OCI-LY3 (cell line): ENCODE results near the gene SYCP3.
"Not testable (repeated sequence)": the region's sequence is repeated elsewhere in the genome, so short reads cannot be mapped to it uniquely, and the experiment has no call there.

Source experiments
- H2AFZ ChIP-seq: fragments of 200-600, 300-600 bp; shearing (Covaris generic); 2 replicates; pipeline ENCODE4 v1.6.0; 2014; ENCODE audit warnings: antibody characterized with exemption, low read depth, low read length
- H3K27ac ChIP-seq: fragments of 200-600, 300-600 bp; sonication (generic); 2 replicates; pipeline ENCODE4 v1.5.1; 2014; ENCODE audit warnings: mild to moderate bottlenecking, low read length, moderate library complexity, mixed read lengths
- H3K27me3 ChIP-seq: fragments of 200-600, 300-600 bp; sonication (generic); 2 replicates; pipeline ENCODE4 v1.6.1; 2014; ENCODE audit warnings: low read depth, low read length, mixed read lengths
- H3K36me3 ChIP-seq: fragments of 200-600, 300-600 bp; sonication (generic); replicated peaks from 2 replicates; pipeline ENCODE3; 2014; ENCODE audit warnings: low read depth, low read length, mixed read lengths
- H3K4me1 ChIP-seq: fragments of 300-600, 200-600 bp; sonication (generic); 2 replicates; pipeline ENCODE4 v1.6.1; 2014; ENCODE audit warnings: low read length, mixed read lengths
- H3K4me2 ChIP-seq: fragments of 200-600, 300-600 bp; sonication (generic); 2 replicates; pipeline ENCODE4 v1.6.1; 2014; ENCODE audit warnings: low read length, mixed read lengths
- H3K4me3 ChIP-seq: fragments of 300-600, 200-600 bp; sonication (generic); 2 replicates; pipeline ENCODE4 v1.5.1; 2014; ENCODE audit warnings: antibody characterized with exemption, mild to moderate bottlenecking, low read length, moderate library complexity
- H3K79me2 ChIP-seq: fragments of 300-600, 200-600 bp; shearing (Covaris generic); 2 replicates; pipeline ENCODE4 v1.6.1; 2014; ENCODE audit warnings: mild to moderate bottlenecking, low read length, mixed read lengths
- H3K9ac ChIP-seq: fragments of 300-600, 200-600 bp; shearing (Covaris generic); 2 replicates; pipeline ENCODE4 v1.6.0; 2014; ENCODE audit warnings: mild to moderate bottlenecking, low read length, moderate library complexity
- H3K9me3 ChIP-seq: fragments of 200-600, 300-600 bp; shearing (Covaris generic); 2 replicates; pipeline ENCODE4 v1.6.1; 2014; ENCODE audit warnings: low read length, mixed read lengths; ENCODE audit not compliant: insufficient read depth
- H4K20me1 ChIP-seq: fragments of 200-600, 300-600 bp; sonication (generic); 2 replicates; pipeline ENCODE4 v1.6.1; 2016; ENCODE audit warnings: low read length, mixed read lengths; ENCODE audit not compliant: insufficient read depth
- EZH2phosphoT487 ChIP-seq: fragments of 200-600 bp; shearing (Covaris generic); IDR thresholded peaks from 2 replicates; pipeline ENCODE4 v1.6.1; 2018; ENCODE audit warnings: antibody characterized with exemption, mixed run types, low read depth
- TF ChIP-seq, protein P1 (sequence below): fragments of 200-600, 300-600 bp; sonication (generic); IDR thresholded peaks from 2 replicates; pipeline ENCODE4 v1.5.1; 2014; ENCODE audit warnings: antibody characterized with exemption, low read length, low read depth

Gene SYCP3

DNA sequence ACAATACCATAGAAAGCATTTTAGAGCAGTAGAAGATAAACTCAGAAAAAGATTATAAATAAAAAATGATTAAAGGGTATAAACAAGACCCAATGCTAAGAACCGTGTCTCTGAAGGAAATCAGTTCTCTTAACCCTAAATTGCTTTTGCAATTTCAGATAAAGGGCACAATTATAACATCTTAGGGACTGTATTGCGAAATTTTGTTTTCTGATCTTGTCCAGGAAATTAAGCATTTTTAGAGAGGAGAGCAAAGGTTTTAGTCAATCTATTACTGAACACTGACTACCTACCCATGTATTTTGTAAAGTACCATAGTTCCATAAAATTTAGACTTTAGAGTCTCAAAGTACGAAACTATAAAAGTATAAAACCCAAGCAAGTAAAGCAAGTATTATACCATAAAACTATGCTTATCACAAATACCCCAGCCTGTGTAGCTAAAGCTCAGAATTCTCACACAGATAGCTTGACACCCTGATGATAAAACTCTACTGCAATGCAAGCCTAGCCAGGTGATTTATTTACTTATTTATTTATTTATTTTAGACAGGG, 48.6 kb downstream of the SYCP3 start:
- TF ChIP-seq, protein P1, sequence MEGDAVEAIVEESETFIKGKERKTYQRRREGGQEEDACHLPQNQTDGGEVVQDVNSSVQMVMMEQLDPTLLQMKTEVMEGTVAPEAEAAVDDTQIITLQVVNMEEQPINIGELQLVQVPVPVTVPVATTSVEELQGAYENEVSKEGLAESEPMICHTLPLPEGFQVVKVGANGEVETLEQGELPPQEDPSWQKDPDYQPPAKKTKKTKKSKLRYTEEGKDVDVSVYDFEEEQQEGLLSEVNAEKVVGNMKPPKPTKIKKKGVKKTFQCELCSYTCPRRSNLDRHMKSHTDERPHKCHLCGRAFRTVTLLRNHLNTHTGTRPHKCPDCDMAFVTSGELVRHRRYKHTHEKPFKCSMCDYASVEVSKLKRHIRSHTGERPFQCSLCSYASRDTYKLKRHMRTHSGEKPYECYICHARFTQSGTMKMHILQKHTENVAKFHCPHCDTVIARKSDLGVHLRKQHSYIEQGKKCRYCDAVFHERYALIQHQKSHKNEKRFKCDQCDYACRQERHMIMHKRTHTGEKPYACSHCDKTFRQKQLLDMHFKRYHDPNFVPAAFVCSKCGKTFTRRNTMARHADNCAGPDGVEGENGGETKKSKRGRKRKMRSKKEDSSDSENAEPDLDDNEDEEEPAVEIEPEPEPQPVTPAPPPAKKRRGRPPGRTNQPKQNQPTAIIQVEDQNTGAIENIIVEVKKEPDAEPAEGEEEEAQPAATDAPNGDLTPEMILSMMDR = no peak
- TF ChIP-seq EZH2phosphoT487 = no peak
- 0 out of 2 replicates have a peak, but pooled peaks cover 10% of the 10 kb centered on the region for H3K27me3 ChIP-seq
- H3K9ac ChIP-seq = no peak overlapping the region
- H3K4me1 ChIP-seq = no peaks in the 10 kb centered on the region
- no peak overlapping the region for H3K4me3 ChIP-seq
- H2AFZ ChIP-seq = no peak overlapping the region
- H4K20me1 ChIP-seq = no peaks in the 10 kb centered on the region
- H3K4me2 ChIP-seq = no peak overlapping the region
- H3K9me3 ChIP-seq = no peaks in the 10 kb centered on the region
- H3K36me3 ChIP-seq = no peaks in the 10 kb centered on the region
- no peaks in the 10 kb centered on the region for H3K79me2 ChIP-seq
- H3K27ac ChIP-seq = no peak overlapping the region

DNA sequence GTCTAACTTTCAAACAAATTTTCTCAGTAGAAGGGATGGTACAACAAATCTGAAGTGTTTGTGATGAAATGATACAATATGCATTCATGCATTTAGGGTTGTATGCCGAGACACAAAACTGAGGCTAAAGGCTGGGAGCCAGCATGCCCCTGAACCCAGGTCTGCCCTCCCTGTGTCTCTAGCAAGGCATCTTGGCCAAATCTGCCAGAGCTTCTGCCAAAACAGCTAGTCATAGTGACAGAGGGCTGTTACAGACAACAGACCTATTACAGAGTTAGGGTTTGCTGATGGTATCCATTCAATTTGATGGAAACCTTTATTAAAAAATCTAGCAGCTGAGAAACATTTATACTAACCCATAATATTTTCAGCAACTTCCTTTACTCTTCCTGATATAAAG, 53.1 kb downstream of the SYCP3 start:
- H3K4me3 ChIP-seq = no peak overlapping the region
- H3K9me3 ChIP-seq = no peaks in the 10 kb centered on the region
- H2AFZ ChIP-seq = no peak overlapping the region
- H3K27ac ChIP-seq = no peak overlapping the region
- no peaks in the 10 kb centered on the region for H3K36me3 ChIP-seq
- H3K27me3 ChIP-seq = peaks cover 22% of the 10 kb centered on the region
- no peak overlapping the region for H3K9ac ChIP-seq
- H4K20me1 ChIP-seq = no peaks in the 10 kb centered on the region
- H3K79me2 ChIP-seq = no peaks in the 10 kb centered on the region
- no peaks in the 10 kb centered on the region for H3K4me1 ChIP-seq
- TF ChIP-seq EZH2phosphoT487 = no peak
- TF ChIP-seq, protein P1 = no peak
- no peak overlapping the region for H3K4me2 ChIP-seq

DNA sequence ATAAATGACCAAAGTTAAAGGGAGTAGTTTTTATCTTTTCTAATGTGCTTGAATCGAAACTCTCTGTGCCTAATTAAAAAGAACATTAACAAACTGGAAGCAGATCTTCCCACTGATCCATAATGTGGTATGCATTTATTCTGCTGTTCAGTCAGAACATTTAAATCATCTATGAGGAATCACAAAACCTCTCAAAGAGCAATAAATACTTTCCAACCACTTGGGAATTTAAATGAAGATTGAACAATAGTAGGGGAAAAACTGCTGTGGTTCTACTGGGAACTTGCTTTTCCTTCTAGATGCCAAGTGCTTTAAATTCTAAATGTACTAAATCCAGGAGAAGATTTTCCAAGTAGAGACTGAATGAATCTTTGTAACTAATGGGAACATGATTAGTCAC, 54.2 kb downstream of the SYCP3 start:
- TF ChIP-seq EZH2phosphoT487 = no peak
- TF ChIP-seq, protein P1 = no peak
- no peak overlapping the region for H3K4me2 ChIP-seq
- peaks cover 27% of the 10 kb centered on the region for H3K27me3 ChIP-seq
- no peak overlapping the region for H3K4me3 ChIP-seq
- no peak overlapping the region for H2AFZ ChIP-seq
- no peaks in the 10 kb centered on the region for H3K9me3 ChIP-seq
- no peak overlapping the region for H3K27ac ChIP-seq
- H3K36me3 ChIP-seq = no peaks in the 10 kb centered on the region
- no peaks in the 10 kb centered on the region for H3K79me2 ChIP-seq
- no peaks in the 10 kb centered on the region for H3K4me1 ChIP-seq
- no peak overlapping the region for H3K9ac ChIP-seq
- no peaks in the 10 kb centered on the region for H4K20me1 ChIP-seq

DNA sequence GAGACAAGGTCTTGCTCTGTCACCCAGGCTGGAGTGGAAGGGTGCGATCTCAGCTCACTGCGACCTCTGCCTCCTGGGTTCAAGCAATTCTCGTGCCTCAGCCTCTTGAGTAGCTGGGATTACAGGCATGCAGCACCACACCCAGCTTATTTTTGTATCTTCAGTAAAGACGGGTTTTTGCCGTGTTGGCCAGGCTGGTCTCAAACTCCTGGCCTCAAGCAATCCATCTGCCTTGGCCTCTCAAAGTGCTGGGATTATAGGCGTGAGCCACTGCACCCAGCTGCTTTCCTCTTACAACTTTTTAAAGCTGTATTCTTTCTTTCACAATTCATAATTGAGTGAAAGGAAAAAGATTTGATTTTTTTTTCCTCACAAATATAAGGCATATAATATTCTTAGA, 57.6 kb downstream of the SYCP3 start:
- peaks cover 49% of the 10 kb centered on the region for H3K27me3 ChIP-seq
- H2AFZ ChIP-seq, H3K9ac ChIP-seq, H3K4me2 ChIP-seq, H3K4me1 ChIP-seq, H3K9me3 ChIP-seq, H4K20me1 ChIP-seq, H3K79me2 ChIP-seq, H3K4me3 ChIP-seq, H3K36me3 ChIP-seq, H3K27ac ChIP-seq: not testable (repeated sequence)
